Stomach (tissue), 9 donors: ENCODE data around the gene COL4A1. TPM values are rescaled to one million over a fixed set of nuclear protein-coding genes. Genes with fewer than 3 reads are reported as not detected.

ENCODE experiments used
- DNase-seq, 2 donors: peaks; one replicate each; pipeline versions ENCODE4 v3.0.0 to v3.0.0-alpha.2; 2013 to 2019
- H3K27ac ChIP-seq, 5 donors: fragments of 200-600 bp in 4 of 5; sonication (generic) in 4 of 5; one replicate each; pipeline ENCODE4 v1.5.1; 2013 to 2019; ENCODE audit warnings: mild to moderate bottlenecking in 1 of 5, moderate library complexity in 1 of 5
- H3K27me3 ChIP-seq, 3 donors: fragments of 200-600 bp; sonication (generic); one replicate each; pipeline ENCODE4 v1.5.1; 2017 to 2019; ENCODE audit warnings: mixed run types in 1 of 3
- H3K36me3 ChIP-seq, 4 donors: fragments of 200-600 bp; sonication (generic); 1 replicate in 3 of 4; 2 replicates in 1 of 4; pipeline ENCODE4 v1.5.1; 2016 to 2019
- H3K4me1 ChIP-seq, 4 donors: fragments of 200-600 bp; sonication (generic); one replicate each; pipeline ENCODE4 v1.5.1; 2016 to 2019
- H3K4me3 ChIP-seq, 4 donors: fragments of 200-600 bp; sonication (generic) in 3 of 4; one replicate each; pipeline ENCODE4 v1.5.1; 2016 to 2019; ENCODE audit warnings: mild to moderate bottlenecking in 1 of 4
- H3K9me3 ChIP-seq, 4 donors: fragments of 200-600 bp; sonication (generic); one replicate each; pipeline ENCODE4 v1.5.1; 2016 to 2019
- EP300 ChIP-seq: sonication (generic); formaldehyde crosslinking; IDR thresholded peaks from one replicate; pipeline ENCODE4 v1.6.1; 2017; ENCODE audit warnings: antibody characterized with exemption
- POLR2A ChIP-seq, 4 donors: fragments of 450-650 bp; IDR thresholded peaks; one replicate each; pipeline ENCODE4 v1.6.1; 2016; ENCODE audit warnings: antibody characterized with exemption in 4 of 4, control low read depth in 2 of 4, mild to moderate bottlenecking in 1 of 4, moderate library complexity in 1 of 4
- POLR2AphosphoS5 ChIP-seq, 3 donors: sonication (generic); formaldehyde crosslinking; IDR thresholded peaks; one replicate each; pipeline ENCODE4 v1.6.1; 2016; ENCODE audit warnings: antibody characterized with exemption in 3 of 3
- WGBS, 5 donors: extraction: QIAGEN DNeasy Blood & Tissue Kit in 3 of 5; methylation state at CpG; one replicate each; pipeline versions ENCODE4 v1.1.5 to v1.1.7; 2013 to 2018; 5-methylcytosine and 5-hydroxymethylcytosine counted together
- intact Hi-C: fragments of 100-400 bp; cut with DNase I; formaldehyde crosslinking; loops from one replicate; pipeline ENCODE4 v1.15.1; 2023; ENCODE audit warnings: low total_unique reads
- polyA plus RNA-seq, 3 donors: library from polyadenylated mRNA; stranded (reverse); fragments of 200-250 nt; gene quantifications; one replicate each; pipeline ENCODE4 v1.2.3, GENCODE V29; 2013
- total RNA-seq, 5 donors: library from RNA; depleted of rRNA; stranded (reverse); fragments of >200 nt; gene quantifications; one replicate each; pipeline versions ENCODE4 v1.1.0 to v1.2.3, GENCODE V29; 2014 to 2016
- TF ChIP-seq, protein P1 (sequence below), 7 experiments: fragments of 450-650 bp in 4 of 7; fragments of 200-600 bp in 3 of 7; sonication (generic) in 3 of 7; IDR thresholded peaks; one replicate each; pipeline ENCODE4 v1.5.1; 2016 to 2019; ENCODE audit warnings: antibody characterized with exemption in 7 of 7, control low read depth in 2 of 7, mild to moderate bottlenecking in 1 of 7
- donor health status: healthy with polysubstance abuse.
- donor health status: Bipolar disorder and iron deficiency.
- donor health status: healthy.

Gene COL4A1
- total and polyA plus RNA-seq, 8 donors: 18.8 to 798 (median 133) TPM

DNA sequence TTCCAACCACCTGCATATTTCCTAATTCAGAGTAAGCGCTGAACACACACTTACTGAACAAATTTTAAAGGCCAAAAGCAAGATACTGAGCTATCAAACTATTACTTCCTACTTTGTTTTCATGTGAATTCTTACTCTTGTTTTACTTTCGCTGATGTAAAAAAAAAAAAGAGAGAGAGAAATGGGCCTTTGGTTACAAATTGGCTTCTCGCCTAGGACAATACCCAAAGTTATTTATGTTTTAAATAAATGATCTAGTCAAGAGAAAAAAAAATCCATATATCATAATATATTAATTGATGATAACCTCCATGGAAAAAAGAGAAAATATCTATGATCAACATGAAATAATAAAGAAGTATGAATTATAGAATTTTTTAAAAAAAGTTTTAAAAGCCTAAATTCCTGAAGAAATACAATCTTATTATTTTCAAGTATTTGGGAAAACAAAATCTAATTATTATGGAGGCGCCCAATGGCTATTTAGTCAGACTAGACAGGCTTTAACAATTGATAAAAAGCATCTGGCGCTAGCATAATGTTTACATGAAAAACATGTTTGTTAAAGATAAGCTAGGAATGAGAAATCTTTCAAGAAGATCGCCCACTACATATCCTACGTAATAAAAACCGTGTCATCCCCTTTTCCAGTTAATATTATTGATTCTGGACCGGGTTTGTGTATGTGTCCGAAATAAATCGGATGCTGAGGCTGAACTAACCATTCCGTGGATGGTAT lies 9.0 kb downstream of the COL4A1 start:
- peak overlapping the region in 4 of 5 donors; percentile 59 to 97 (median 82) for H3K27ac ChIP-seq
- H3K9me3 ChIP-seq: no peaks in the 10 kb centered on the region
- WGBS, 5 donors: 58 to 72% (median 68%) methylated on average over 12 of the region's 12 CpGs
- H3K27me3 ChIP-seq: peaks cover 0 to 29% (median 14%) of the 10 kb centered on the region in 3 donors
- no peak overlapping the region for H3K4me3 ChIP-seq
- H3K4me1 ChIP-seq: peaks cover 12 to 89% (median 51%) of the 10 kb centered on the region in 4 donors
- no peak for DNase-seq
- intact Hi-C loops: no loop called here
- TF ChIP-seq, protein P1, sequence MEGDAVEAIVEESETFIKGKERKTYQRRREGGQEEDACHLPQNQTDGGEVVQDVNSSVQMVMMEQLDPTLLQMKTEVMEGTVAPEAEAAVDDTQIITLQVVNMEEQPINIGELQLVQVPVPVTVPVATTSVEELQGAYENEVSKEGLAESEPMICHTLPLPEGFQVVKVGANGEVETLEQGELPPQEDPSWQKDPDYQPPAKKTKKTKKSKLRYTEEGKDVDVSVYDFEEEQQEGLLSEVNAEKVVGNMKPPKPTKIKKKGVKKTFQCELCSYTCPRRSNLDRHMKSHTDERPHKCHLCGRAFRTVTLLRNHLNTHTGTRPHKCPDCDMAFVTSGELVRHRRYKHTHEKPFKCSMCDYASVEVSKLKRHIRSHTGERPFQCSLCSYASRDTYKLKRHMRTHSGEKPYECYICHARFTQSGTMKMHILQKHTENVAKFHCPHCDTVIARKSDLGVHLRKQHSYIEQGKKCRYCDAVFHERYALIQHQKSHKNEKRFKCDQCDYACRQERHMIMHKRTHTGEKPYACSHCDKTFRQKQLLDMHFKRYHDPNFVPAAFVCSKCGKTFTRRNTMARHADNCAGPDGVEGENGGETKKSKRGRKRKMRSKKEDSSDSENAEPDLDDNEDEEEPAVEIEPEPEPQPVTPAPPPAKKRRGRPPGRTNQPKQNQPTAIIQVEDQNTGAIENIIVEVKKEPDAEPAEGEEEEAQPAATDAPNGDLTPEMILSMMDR (IDR thresholded peaks at IDR 0.05): no peak
- TF ChIP-seq POLR2A (IDR thresholded peaks at IDR 0.05): no peak
- TF ChIP-seq POLR2AphosphoS5 (IDR thresholded peaks at IDR 0.05): no peak
- TF ChIP-seq EP300: no peak
- H3K36me3 ChIP-seq: no peaks in the 10 kb centered on the region

DNA sequence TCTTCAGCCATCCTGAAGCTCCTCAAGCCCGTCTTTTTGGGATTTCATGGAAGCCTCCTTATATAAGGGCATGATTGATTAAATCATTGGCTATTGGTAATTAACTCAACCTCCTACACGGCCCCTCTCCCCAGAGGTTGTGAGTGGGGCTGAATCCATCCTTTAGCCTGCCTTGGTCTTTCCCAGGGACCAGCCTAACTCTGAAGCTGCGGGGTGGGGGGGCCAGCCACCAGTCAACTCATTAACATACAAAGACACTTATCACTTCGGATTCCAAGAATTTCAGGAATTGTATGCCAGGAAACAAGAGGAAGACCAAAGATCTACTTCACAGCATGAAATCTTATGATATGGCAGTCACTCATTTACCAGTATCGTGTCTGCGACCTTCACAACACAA lies 9.9 kb downstream of the COL4A1 start:
- H3K9me3 ChIP-seq: no peaks in the 10 kb centered on the region
- intact Hi-C loops: no loop called here
- no peak for TF ChIP-seq POLR2AphosphoS5 (IDR thresholded peaks at IDR 0.05)
- TF ChIP-seq EP300: no peak
- TF ChIP-seq, protein P1 (IDR thresholded peaks at IDR 0.05): no peak
- DNase-seq: no peak
- H3K4me3 ChIP-seq: no peak overlapping the region
- H3K27me3 ChIP-seq: peaks cover 0 to 29% (median 14%) of the 10 kb centered on the region in 3 donors
- WGBS, 5 donors: 71 to 83% (median 76%) methylated on average over 6 of the region's 6 CpGs
- no peaks in the 10 kb centered on the region for H3K36me3 ChIP-seq
- peak overlapping the region in 2 of 5 donors; percentile 72 to 97 for H3K27ac ChIP-seq
- H3K4me1 ChIP-seq: peaks cover 12 to 86% (median 48%) of the 10 kb centered on the region in 4 donors

DNA sequence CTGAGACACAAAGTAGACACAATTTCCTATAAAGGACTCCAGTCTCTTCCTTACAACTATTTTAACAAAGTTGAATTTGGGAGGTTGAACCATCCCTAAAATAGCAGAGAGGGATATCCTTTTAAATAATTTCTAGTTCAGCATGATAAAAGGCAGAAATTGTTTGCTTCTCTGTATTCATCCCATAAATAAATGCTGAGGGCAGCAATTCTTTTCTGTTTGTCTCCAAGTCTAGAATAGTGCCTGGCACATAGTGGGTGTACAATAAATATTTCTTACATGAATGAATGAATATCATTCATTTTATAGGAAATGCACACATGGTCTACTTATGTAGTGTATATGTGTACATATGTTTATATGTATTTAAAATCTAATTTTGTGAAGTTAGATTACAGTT lies 12.3 kb downstream of the COL4A1 start:
- Histone ChIP-seq H3K9me3 (no peaks in the 10 kb centered on the region), H3K36me3 (no peaks in the 10 kb centered on the region), H3K27ac (peak overlapping the region in 4 of 5 donors; percentile 31 to 82 (median 55)), H3K4me1 (peaks cover 4 to 75% (median 31%) of the 10 kb centered on the region in 4 donors), H3K27me3 (peaks cover 0 to 28% (median 14%) of the 10 kb centered on the region in 3 donors), H3K4me3 (no peak overlapping the region)
- DNase-seq: no peak
- TF ChIP-seq POLR2AphosphoS5 (IDR thresholded peaks at IDR 0.05) (no peak), POLR2A (IDR thresholded peaks at IDR 0.05) (no peak), EP300 (no peak)
- TF ChIP-seq, protein P1 (IDR thresholded peaks at IDR 0.05): no peak
- intact Hi-C loops: no loop called here

DNA sequence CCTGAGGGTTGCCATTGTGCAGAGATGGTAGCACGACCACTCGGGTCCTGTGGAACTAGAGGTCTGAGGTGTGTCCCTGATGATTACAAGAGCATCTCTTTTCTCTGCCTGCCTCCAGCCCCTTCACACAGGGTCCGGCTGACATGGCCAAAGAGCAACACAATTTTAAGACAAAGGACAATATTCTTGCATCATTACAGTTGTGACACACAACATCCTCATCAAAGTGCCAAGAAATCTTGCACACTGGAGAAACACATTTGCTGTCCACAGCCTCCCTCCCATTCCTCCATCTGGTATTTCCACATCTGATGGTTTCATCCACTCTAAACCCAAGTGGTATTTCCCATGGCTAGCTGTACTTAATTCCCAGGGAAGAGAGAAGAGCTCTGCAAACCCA lies 12.8 kb downstream of the COL4A1 start:
- TF ChIP-seq EP300 (no peak), POLR2AphosphoS5 (IDR thresholded peaks at IDR 0.05) (peak; percentile 38 to 63 (median 57))
- intact Hi-C loops: no loop called here
- no peaks in the 10 kb centered on the region for H3K9me3 ChIP-seq
- DNase-seq: no peak
- peak overlapping the region; percentile 17 to 82 (median 46) for H3K27ac ChIP-seq
- H3K36me3 ChIP-seq: peaks cover 0 to 2% (median 0%) of the 10 kb centered on the region in 4 donors
- WGBS, 5 donors: 76 to 97% (median 87%) methylated on average over 3 of the region's 3 CpGs
- peaks cover 0 to 72% (median 27%) of the 10 kb centered on the region in 4 donors for H3K4me1 ChIP-seq
- H3K27me3 ChIP-seq: peaks cover 0 to 24% (median 11%) of the 10 kb centered on the region in 3 donors
- no peak overlapping the region for H3K4me3 ChIP-seq

DNA sequence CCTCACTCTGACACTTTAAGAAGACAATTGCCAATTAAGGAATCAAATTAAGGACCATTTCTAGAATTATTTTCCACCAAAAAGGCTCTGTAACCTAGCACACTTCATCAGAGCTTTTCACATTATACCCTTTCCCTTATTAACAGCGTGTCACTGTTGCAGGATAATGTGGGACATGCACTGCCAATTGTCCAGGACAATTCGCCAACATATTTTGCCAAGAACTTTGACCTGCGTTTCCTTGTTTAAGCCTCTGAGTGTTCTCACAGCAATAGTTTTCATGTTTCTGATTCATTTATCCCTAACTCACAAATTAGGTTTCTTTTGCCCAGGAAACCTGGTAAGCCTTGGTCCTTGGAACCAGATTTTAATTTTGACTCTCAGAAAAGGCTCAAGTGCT lies 13.3 kb downstream of the COL4A1 start:
- DNase-seq: no peak
- intact Hi-C loops: no loop called here
- 56 to 76% (median 70%) methylated on average over 3 of the region's 3 CpGs for WGBS, 5 donors
- Histone ChIP-seq H3K36me3 (peaks cover 0 to 5% (median 0%) of the 10 kb centered on the region in 4 donors), H3K9me3 (no peaks in the 10 kb centered on the region), H3K4me1 (peaks cover 0 to 67% (median 22%) of the 10 kb centered on the region in 4 donors), H3K27me3 (peaks cover 0 to 19% (median 6%) of the 10 kb centered on the region in 3 donors), H3K4me3 (no peak overlapping the region), H3K27ac (peak overlapping the region; percentile 17 to 82 (median 46))
- TF ChIP-seq EP300 (no peak), POLR2AphosphoS5 (IDR thresholded peaks at IDR 0.05) (no peak), POLR2A (IDR thresholded peaks at IDR 0.05) (no peak)
- TF ChIP-seq, protein P1 (IDR thresholded peaks at IDR 0.05): no peak
